Ascending aorta (tissue), 2 donors: ENCODE data around the gene ADGRL3. TPM values are rescaled to one million over a fixed set of nuclear protein-coding genes. Genes with fewer than 3 reads are reported as not detected.

ENCODE experiments used
- DNase-seq, 2 donors: peaks; one replicate each; pipeline ENCODE4 v3.0.0-alpha.2; 2019; ENCODE audit warnings: low spot score in 2 of 2
- H3K27ac ChIP-seq, 2 donors: fragments of 200-600 bp; sonication (generic); one replicate each; pipeline ENCODE4 v1.5.1; 2016 to 2017; ENCODE audit warnings: mild to moderate bottlenecking in 1 of 2
- H3K27me3 ChIP-seq: fragments of 200-600 bp; sonication (generic); one replicate; pipeline ENCODE4 v1.5.1; 2017
- H3K36me3 ChIP-seq, 2 donors: fragments of 200-600 bp; sonication (generic); one replicate each; pipeline ENCODE4 v1.5.1; 2016
- H3K4me1 ChIP-seq, 2 donors: fragments of 200-600 bp; sonication (generic); one replicate each; pipeline ENCODE4 v1.5.1; 2016 to 2017; ENCODE audit warnings: mild to moderate bottlenecking in 1 of 2
- H3K4me3 ChIP-seq, 2 donors: fragments of 200-600 bp; sonication (generic); one replicate each; pipeline ENCODE4 v1.5.1; 2016 to 2017; ENCODE audit warnings: mild to moderate bottlenecking in 1 of 2
- H3K9me3 ChIP-seq, 2 donors: fragments of 200-600 bp; sonication (generic); one replicate each; pipeline ENCODE4 v1.5.1; 2016
- intact Hi-C: fragments of 100-400 bp; cut with DNase I; formaldehyde crosslinking; loops from one replicate; pipeline ENCODE4 v1.15.1; 2023
- total RNA-seq: library from RNA; depleted of rRNA; stranded (reverse); fragments of >200 nt; gene quantifications from one replicate; pipeline ENCODE4 v1.1.0, GENCODE V29; 2016
- TF ChIP-seq, protein P1 (sequence below), 3 experiments: fragments of 200-600 bp in 2 of 3; fragments of 450-650 bp in 1 of 3; sonication (generic) in 2 of 3; IDR thresholded peaks; one replicate each; pipeline ENCODE4 v1.5.1; 2016 to 2019; ENCODE audit warnings: antibody characterized with exemption in 3 of 3, mild to moderate bottlenecking in 1 of 3, moderate library complexity in 1 of 3

The ADGRL3 gene
- total RNA-seq, 1 donor from 2014 or later: 22.2 TPM

DNA sequence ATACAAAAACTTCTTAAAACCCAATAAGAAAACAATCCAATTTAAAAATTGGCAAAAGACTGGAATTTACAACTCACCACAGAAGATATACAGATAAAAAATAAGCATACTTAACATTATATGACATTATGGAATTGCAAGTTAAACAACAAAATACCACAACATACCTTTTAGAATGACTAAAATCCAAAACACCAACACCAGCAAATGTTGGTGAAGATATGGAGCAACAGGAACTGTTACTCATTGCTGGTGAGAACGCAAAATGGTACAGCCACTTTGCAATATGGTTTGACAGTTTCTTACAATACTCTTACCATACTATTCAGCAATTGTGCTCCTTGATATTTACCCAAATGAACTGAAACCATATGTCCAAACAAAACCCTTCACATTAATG lies 112.4 kb downstream of the ADGRL3 start:
- H3K9me3 ChIP-seq: no peaks in the 10 kb centered on the region
- no peaks in the 10 kb centered on the region for H3K36me3 ChIP-seq
- TF ChIP-seq, protein P1, sequence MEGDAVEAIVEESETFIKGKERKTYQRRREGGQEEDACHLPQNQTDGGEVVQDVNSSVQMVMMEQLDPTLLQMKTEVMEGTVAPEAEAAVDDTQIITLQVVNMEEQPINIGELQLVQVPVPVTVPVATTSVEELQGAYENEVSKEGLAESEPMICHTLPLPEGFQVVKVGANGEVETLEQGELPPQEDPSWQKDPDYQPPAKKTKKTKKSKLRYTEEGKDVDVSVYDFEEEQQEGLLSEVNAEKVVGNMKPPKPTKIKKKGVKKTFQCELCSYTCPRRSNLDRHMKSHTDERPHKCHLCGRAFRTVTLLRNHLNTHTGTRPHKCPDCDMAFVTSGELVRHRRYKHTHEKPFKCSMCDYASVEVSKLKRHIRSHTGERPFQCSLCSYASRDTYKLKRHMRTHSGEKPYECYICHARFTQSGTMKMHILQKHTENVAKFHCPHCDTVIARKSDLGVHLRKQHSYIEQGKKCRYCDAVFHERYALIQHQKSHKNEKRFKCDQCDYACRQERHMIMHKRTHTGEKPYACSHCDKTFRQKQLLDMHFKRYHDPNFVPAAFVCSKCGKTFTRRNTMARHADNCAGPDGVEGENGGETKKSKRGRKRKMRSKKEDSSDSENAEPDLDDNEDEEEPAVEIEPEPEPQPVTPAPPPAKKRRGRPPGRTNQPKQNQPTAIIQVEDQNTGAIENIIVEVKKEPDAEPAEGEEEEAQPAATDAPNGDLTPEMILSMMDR (IDR thresholded peaks at IDR 0.05): no peak
- H3K4me1 ChIP-seq: no peaks in the 10 kb centered on the region
- intact Hi-C loops: no loop called here
- no peaks in the 10 kb centered on the region for H3K27me3 ChIP-seq
- no peak overlapping the region for H3K27ac ChIP-seq
- H3K4me3 ChIP-seq: no peak overlapping the region
- DNase-seq: no peak

DNA sequence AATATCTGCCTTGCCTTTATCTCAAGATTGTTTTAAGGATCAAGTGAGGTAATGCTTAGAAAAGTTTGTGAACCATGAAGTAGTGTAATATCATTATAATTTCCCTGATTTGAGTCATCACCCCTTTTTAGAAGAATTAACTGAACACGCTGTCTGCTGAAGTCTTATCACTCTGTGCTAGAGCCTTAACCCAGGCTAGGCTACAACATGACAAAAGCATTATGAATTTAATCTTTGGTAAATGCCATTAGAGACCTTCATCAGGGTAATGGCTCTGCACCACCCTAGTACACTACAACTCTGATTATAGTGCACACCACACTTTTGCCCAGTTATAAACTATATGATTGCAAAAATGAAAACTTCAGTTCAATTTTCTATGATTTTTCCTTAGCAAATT lies 118.3 kb downstream of the ADGRL3 start:
- no peaks in the 10 kb centered on the region for H3K36me3 ChIP-seq
- H3K4me1 ChIP-seq: peaks cover 0 to 12% of the 10 kb centered on the region in 2 donors
- H3K27me3 ChIP-seq: no peaks in the 10 kb centered on the region
- no peaks in the 10 kb centered on the region for H3K9me3 ChIP-seq
- no peak overlapping the region for H3K27ac ChIP-seq
- TF ChIP-seq, protein P1 (IDR thresholded peaks at IDR 0.05): no peak
- no peak for DNase-seq
- H3K4me3 ChIP-seq: no peak overlapping the region
- intact Hi-C loops: no loop called here

DNA sequence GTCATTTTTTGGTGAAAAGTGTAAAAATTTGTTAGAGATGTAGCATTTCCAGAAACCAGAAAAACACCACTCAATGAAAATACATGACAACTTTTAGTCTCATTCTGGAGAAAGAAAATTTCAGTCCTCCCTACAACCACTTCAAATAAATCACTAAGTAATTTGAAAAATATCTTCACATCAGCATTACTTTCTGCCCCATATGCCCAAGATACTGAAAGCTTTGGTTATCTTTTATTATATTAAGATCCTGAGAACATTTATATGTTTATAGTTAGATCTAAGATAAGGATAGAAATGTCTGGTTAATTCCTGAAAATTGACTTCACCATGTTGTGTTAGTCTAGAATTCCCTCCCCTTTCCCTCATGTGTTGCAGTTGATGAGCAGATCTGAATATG lies 119.0 kb downstream of the ADGRL3 start:
- Histone ChIP-seq H3K27ac (no peak overlapping the region), H3K36me3 (no peaks in the 10 kb centered on the region), H3K4me1 (peaks cover 0 to 12% of the 10 kb centered on the region in 2 donors), H3K9me3 (no peaks in the 10 kb centered on the region), H3K27me3 (no peaks in the 10 kb centered on the region), H3K4me3 (no peak overlapping the region)
- intact Hi-C loops: no loop called here
- TF ChIP-seq, protein P1 (IDR thresholded peaks at IDR 0.05): no peak
- DNase-seq: no peak

DNA sequence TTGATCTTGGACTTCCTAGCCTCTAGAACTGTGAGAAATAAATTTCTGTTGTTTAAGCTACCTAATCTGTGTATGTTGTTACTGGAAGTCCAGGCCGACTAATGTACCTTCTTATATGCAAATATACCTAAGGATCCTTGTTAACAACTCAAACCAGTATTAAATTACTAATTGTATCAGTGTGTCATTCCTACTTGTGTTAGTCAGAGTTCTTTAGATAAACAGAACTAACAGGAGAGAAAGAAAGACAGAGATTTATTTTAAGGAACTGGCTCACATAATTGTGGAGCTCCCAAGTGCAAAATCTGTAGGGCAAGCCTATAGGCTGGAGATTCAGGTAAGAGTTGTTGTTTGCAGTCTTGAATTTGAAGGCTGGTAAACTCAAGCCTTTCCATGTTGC lies 120.0 kb downstream of the ADGRL3 start:
- H3K9me3 ChIP-seq: no peaks in the 10 kb centered on the region
- no peaks in the 10 kb centered on the region for H3K27me3 ChIP-seq
- no peak overlapping the region for H3K27ac ChIP-seq
- DNase-seq: no peak
- no peak overlapping the region for H3K4me3 ChIP-seq
- intact Hi-C loops: no loop called here
- TF ChIP-seq, protein P1 (IDR thresholded peaks at IDR 0.05): no peak
- H3K4me1 ChIP-seq: peaks cover 0 to 12% of the 10 kb centered on the region in 2 donors
- H3K36me3 ChIP-seq: no peaks in the 10 kb centered on the region

DNA sequence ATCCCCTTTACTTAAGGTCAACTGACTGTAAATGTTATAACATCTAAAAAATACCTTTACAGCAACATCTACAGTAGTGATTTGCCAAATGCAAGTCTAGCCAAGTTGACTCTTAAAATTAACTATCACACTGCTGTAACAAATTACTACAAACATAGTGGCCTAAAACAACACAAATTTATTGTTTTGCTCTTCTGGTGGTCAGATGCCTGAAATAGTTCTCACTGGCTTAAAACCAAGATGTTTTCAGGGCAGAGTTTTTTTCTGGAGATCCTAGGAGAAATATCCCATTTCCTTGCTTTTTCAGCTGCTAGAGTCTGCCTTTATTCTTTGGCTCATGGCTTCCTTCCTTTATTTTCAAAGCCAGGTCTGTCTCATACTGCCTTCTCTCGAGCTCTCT lies 120.5 kb downstream of the ADGRL3 start:
- TF ChIP-seq, protein P1 (IDR thresholded peaks at IDR 0.05): no peak
- Histone ChIP-seq H3K4me1 (peaks cover 0 to 12% of the 10 kb centered on the region in 2 donors), H3K27me3 (no peaks in the 10 kb centered on the region), H3K36me3 (no peaks in the 10 kb centered on the region), H3K27ac (no peak overlapping the region), H3K9me3 (no peaks in the 10 kb centered on the region), H3K4me3 (no peak overlapping the region)
- no peak for DNase-seq
- intact Hi-C loops: no loop called here

DNA sequence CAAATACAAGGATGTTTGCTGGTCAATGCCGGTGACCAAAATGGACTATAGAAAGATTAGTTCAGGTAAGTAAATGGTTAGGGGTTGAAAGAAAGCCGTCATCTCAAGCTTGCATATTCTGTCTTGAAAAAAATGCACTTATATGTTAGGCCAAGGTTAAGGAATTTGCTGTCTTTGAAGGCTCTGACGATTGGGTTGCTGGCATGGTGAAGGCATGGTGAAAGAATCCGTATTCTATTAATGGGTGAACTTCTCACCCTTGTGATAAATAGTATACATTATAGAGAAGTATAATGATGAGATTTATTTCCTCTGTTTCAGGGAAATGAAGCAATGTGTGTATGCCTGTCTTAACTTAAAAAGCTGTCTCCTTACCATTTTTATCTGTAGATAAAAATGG lies 132.6 kb downstream of the ADGRL3 start:
- no peak overlapping the region for H3K4me3 ChIP-seq
- intact Hi-C loops: no loop called here
- TF ChIP-seq, protein P1 (IDR thresholded peaks at IDR 0.05): no peak
- no peak overlapping the region for H3K27ac ChIP-seq
- H3K4me1 ChIP-seq: no peaks in the 10 kb centered on the region
- DNase-seq: no peak
- no peaks in the 10 kb centered on the region for H3K27me3 ChIP-seq
- H3K9me3 ChIP-seq: no peaks in the 10 kb centered on the region
- no peaks in the 10 kb centered on the region for H3K36me3 ChIP-seq
